Measurements from ENCODE around the gene HTR5A.

DNA sequence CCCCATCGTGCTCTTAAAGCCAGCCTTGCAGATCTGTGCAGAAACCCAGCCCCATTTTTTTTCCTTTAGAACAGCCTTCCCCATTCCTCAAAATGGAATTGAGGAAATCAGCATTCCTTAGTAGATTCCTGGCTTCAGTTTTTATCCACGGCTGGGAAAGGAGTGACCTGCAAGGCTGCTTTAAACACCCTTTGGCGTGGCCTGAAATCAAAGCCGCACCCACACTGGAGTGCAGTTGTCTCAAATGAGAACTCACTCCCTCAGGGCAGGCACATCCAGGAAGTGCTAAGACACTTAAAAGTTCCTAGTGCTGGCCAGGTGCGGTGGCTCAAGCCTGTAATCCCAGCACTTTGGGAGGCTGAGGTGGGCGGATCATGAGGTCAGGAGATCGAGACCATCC is 34.8 kb downstream of the HTR5A start:
- TF ChIP-seq, protein P1, sequence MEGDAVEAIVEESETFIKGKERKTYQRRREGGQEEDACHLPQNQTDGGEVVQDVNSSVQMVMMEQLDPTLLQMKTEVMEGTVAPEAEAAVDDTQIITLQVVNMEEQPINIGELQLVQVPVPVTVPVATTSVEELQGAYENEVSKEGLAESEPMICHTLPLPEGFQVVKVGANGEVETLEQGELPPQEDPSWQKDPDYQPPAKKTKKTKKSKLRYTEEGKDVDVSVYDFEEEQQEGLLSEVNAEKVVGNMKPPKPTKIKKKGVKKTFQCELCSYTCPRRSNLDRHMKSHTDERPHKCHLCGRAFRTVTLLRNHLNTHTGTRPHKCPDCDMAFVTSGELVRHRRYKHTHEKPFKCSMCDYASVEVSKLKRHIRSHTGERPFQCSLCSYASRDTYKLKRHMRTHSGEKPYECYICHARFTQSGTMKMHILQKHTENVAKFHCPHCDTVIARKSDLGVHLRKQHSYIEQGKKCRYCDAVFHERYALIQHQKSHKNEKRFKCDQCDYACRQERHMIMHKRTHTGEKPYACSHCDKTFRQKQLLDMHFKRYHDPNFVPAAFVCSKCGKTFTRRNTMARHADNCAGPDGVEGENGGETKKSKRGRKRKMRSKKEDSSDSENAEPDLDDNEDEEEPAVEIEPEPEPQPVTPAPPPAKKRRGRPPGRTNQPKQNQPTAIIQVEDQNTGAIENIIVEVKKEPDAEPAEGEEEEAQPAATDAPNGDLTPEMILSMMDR (IDR thresholded peaks at IDR 0.05): no peak
- TF ChIP-seq POLR2A (IDR thresholded peaks at IDR 0.05): no peak
- TF ChIP-seq EP300 (IDR thresholded peaks at IDR 0.05): no peak
